NCI-H1048 (cell line): ENCODE data around the gene SNUPN.
"Not testable (repeated sequence)": the region's sequence is repeated elsewhere in the genome, so short reads cannot be mapped to it uniquely, and the experiment has no call there.

ENCODE experiments used
- DNase-seq: peaks from one replicate; lab custom pipeline; 2025; lab: John Stamatoyannopoulos, UW

The SNUPN gene

GRCh38 chr15:75582943-75583342 is 42.6 kb downstream of the SNUPN start:
- not testable (repeated sequence) for DNase-seq

GRCh38 chr15:75578948-75579920 is 46.3 kb downstream of the SNUPN start, which contains the start of gene PTPN9:
Gene PTPN9 (minus strand): TSS chr15:75579315. CDS start chr15:75578776, 539 bp downstream.
- DNase-seq, result peak; percentile 26

GRCh38 chr15:75578173-75578947 is 47.2 kb downstream of the SNUPN start:
- DNase-seq, result no peak

- no peak for DNase-seq
These were observed 47.9 kb downstream of the SNUPN start for GRCh38 chr15:75577401-75578172.

GRCh38 chr15:75573648-75574384 is 51.7 kb downstream of the SNUPN start:
- no peak for DNase-seq

- DNase-seq, result no peak
These were observed 55.2 kb downstream of the SNUPN start for GRCh38 chr15:75570126-75570845.

- no peak for DNase-seq
These were observed 60.2 kb downstream of the SNUPN start for GRCh38 chr15:75565062-75565970.

- no peak for DNase-seq
These were observed 63.6 kb downstream of the SNUPN start for GRCh38 chr15:75561888-75562287.

GRCh38 chr15:75559360-75559759 is 66.2 kb downstream of the SNUPN start:
- DNase-seq, result not testable (repeated sequence)

GRCh38 chr15:75558955-75559354 is 66.6 kb downstream of the SNUPN start:
- not testable (repeated sequence) for DNase-seq

GRCh38 chr15:75554717-75555116 is 70.8 kb downstream of the SNUPN start:
- DNase-seq, result no peak

- DNase-seq, result no peak
These were observed 71.9 kb downstream of the SNUPN start for GRCh38 chr15:75553659-75554058.

GRCh38 chr15:75551091-75551490 is 74.4 kb downstream of the SNUPN start:
- no peak for DNase-seq
